NCI-H2227 treated with DMSO at 0.1 percent for 48 hours (cell line): ENCODE data around the gene LGI1.

ENCODE experiments used
- DNase-seq: peaks from one replicate; lab custom pipeline; 2025; lab: John Stamatoyannopoulos, UW

LGI1 gene

DNA sequence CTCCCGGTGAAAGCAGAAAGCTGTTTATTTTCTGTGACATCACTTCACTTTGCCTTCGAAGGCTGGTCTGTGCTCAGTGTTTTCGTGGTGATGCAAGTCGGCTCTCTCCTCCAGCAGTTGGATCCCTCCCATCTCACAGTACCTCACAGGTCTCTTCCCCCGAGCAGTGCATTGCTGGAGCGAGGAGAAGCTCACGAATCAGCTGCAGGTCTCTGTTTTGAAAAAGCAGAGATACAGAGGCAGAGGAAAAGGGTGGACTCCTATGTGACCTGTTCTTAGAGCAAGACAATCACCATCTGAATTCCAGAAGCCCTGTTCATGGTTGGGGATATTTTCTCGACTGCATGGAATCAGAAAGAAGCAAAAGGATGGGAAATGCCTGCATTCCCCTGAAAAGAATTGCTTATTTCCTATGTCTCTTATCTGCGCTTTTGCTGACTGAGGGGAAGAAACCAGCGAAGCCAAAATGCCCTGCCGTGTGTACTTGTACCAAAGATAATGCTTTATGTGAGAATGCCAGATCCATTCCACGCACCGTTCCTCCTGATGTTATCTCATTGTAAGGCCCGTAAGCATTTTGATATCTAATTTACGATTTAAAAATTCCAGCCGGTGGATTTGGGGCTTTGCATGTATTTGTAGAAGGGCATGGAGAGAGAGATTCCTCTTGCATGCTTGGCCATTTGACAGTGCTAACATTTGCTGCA, at the start of gene LGI1:
Gene LGI1, plus strand, starts transcription at position 136 of the 707 bp plus-strand sequence. Its CDS starts 209 bp downstream, at position 345.
- DNase-seq = peak; percentile 35

DNA sequence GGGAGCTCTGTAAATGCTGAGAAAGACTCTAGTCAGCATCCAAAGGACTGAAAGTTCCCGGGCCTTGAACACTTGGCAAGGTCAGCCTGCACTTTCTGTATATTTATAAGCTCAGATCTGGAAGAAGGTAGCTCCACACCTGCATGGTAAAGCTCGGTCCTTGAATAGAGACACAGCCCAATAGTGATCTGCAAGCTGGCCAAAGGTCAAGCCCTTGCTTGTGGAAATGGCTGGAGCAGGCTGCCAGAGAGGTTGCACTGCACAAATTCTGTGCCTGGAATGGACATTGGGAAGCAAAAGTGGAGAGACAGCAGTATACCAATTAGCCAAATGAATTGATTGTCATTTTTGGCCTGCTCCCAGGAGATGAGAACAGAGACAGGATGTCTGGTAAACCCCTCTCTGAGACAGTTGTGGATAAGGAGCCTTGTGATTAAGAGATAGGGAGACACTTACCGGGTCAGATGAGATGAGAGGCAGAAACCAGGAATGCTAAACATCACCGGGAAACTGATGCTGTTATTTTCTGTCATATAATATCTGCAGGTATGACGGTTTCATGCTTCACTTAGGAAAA, 47.3 kb upstream of the LGI1 start:
- no peak for DNase-seq

DNA sequence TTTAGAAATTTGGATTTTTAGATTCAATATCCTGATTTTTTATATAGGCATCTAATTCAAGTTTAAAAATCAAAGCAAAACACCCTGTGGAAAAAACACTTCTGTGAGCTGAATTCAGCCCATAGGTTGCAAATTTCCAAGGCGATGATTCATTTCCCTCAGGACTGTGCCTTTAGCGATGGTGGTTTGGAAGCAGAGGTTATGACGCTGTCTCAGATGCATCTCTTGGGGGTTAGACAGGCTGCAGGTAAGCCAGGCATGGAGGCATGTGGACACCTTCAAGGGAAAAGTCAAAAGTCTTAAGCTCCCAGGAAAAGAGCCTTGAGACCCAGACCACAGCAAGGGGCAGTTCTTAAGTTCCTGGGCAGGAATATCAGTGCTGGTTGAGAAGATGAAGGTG, 45.8 kb upstream of the LGI1 start:
- no peak for DNase-seq

DNA sequence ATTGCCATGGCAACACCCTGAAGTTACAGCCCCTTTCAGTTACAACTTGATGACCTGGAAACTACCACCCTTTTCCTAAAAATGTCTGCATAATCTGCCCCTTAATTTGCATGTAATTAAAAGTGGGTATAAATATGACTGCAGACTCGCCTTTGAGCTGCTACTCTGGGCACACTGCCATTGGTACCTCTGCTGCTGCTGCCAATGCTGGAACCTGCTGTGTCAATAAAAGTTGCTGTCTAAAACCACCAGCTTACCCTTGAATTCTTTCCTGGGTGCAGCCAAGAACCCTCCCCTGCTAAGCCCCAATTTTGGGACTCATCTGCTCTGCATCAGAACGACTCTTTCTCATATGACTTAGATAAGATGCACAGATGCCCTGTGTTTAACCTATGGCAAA, 45.1 kb upstream of the LGI1 start:
- no peak for DNase-seq

DNA sequence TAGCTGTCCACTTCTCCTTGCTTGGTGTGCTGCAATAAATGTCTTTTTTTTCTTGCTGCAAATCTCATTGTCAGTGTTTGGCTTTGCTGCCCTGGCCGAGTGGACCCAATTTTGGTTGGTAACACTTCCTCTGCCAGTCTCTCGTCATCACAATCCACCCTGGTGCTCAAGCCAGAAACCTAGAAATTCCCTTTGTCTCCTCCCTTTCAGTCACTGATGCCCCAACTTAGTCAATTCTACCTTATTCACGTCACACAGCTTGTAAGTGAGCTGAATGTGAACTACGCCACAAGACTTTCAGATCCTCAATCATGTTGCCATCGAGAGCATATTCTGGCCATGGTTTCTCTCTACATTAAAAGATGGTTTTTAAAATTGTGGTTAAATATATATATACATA, 42.4 kb upstream of the LGI1 start:
- no peak for DNase-seq

DNA sequence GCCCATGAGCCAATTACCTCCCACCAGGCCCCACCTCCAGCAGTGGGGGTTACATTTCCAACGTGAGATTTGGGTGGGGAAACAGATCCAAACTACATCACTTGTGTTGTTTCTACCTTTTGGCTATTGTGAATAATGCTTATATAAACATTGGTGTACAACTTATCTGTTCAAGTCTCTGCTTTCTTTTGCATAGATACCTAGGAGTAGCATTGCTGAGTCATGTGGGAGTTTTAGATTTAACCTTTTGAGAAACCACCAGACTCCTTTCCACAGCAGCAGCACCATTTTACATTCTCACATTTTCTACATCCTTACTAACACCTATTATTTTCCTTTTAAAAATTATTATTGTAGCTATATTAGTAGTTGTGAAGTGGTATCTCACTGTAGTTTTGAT, 41.0 kb upstream of the LGI1 start:
- DNase-seq = no peak

DNA sequence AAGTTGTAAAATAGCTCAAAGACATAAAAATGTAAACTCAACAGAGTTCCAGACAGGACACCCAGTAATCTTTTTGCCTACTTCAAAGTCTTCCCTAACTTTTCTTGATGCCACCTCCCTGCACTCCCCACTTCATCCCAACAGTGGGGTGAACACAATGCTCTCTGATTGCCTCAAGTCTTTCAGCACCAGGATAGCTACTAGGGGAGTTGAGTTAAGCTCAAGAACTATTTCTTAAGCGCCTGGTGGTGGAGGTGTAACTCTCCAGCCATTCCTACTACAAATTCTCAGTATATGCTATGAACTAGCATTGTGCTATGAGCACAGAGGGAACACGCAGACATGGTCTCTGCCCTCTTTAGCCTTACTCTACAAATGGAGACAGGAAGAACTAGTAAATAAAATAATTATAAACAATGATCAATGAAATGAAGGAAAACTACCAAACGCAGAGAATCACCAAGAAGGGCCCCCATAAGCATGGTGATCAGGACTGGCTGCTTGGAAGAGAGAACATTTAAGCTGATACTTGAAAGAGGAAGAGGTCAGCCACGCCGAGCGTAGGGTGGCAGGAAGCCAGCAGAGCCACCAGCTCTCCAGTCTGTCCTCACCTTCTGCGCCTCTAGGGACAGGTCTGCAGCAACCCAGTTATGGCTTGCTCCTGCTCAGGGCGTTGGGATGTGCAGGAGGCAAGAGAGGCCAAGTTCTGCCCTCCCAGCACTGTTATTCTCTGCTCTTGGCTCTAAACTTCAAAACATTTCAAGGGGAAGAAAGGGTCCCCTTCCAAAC, 38.6 kb upstream of the LGI1 start:
- DNase-seq = no peak

DNA sequence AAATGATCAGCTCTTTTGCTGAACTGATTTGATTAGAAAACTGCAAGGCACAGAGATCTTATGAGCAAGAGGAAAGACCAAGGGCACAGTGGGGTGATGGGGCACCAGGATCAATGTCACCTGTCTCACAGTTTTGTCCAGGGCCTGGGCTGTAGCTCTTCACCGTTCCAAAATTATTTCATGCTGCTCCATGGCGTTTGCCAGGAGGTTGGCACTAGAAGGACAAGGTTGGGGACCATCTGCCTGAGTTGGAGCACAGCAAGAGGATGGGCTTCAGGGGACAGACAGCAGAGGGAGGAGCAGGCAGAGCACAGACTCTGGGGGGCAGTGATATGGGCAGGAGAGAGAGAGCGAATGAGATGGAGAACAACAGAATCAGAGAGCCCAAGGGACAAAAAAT, 37.8 kb upstream of the LGI1 start:
- no peak for DNase-seq

DNA sequence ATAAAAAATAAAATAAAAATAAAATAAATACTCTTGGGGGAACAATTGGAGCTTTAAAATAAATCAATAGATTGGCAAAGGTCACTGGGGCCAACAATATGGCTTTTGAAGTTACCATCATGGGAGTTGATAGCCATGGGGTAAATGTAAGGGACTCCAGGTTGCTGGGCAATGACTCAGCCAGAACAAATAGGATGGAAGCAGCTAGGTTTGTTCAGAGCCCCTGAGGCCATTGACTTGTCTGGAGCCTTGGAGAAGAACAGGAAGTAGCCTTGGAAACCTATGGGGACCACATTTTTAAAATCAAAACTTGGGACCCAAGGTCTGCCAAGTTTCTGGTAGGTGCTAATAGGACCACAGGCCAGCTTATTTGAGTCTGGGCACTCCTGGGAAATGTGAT, 35.2 kb upstream of the LGI1 start:
- DNase-seq = no peak

DNA sequence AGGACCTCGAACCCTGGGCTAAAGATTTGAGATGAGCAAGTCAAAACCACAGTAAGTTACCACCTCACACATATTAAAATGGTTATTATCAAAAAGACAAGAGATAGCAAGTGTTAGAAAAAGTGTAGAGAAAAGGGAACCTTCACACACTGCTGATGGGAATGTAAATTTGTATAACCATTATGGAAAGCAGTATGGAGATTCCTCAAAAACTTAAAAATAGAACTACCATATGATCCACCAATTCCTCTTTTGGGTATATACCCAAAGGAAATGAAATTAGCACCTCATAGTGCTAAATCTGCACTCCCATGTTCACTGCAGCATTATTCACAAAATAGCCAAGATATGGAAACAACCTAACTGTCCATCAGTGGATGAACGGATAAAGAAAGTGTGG, 34.6 kb upstream of the LGI1 start:
- DNase-seq = no peak

DNA sequence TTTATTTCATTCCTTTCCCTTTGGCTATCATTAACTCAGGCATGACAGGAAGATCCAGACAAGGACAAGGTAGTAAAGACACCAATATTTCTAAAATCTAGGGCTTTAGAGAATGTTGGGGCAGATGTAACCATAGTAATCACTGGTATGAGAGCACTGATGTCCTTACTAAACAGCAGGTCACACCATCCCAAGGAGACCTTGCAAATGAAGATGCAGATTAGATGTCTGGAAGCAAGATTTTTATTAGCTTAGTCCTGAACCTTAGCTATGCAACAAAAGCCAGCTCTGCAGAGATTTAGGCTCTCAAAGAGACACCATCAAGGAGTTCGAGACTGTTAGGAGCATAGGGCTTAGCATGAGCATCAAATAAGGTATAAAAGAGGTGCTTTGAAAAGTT, 31.7 kb upstream of the LGI1 start:
- DNase-seq = no peak

DNA sequence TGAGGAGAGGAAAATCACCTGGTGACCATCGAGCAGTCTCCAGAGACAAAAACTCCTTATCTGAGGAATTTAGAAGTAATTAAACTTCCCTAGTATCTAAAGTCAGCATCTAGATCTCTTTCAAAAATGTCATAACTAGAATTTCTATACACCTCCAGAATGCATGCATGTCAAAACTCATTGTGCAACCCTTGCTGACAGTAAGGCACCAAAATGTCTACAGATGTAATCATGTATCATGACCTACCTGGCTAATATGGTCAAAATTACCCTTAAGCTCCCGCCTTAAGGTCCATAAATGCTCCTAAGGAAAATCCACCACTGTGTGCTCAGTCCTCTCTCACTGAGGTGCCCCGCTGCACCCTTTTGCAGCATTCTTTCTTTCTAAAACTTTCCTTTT, 16.4 kb upstream of the LGI1 start:
- no peak for DNase-seq

DNA sequence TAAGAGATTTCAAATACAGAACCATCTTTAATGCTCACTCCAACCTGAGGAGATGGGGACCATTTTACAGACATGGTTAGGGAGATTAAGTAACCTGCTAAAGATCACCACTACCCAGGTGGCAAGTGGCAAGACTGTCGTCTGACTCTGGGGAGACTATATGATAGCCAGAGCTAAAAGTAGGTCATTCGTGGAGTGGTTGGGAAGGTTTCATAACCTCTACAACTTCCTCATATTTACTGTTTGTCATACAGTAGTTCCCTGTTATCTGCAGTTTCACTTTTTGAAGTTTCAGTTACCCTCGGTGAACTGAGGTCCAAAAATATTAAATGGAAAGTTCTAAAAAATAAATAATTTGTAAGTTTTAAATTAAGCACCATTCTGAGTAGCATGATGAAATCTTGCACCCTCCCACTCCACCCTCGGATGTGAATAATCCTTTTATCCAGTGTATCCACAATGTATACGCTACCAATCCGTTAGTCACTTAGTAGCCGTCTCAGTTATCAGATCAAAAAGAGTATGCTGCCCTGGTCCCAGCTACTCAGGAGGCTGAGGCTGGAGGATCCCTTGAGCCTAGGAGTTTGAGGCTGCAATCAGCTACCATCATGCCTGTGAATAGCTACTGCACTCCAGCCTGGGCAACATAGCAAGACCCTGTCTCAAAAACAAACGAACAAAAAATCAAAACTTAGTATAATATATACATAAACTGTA, 14.9 kb upstream of the LGI1 start:
- DNase-seq = no peak

DNA sequence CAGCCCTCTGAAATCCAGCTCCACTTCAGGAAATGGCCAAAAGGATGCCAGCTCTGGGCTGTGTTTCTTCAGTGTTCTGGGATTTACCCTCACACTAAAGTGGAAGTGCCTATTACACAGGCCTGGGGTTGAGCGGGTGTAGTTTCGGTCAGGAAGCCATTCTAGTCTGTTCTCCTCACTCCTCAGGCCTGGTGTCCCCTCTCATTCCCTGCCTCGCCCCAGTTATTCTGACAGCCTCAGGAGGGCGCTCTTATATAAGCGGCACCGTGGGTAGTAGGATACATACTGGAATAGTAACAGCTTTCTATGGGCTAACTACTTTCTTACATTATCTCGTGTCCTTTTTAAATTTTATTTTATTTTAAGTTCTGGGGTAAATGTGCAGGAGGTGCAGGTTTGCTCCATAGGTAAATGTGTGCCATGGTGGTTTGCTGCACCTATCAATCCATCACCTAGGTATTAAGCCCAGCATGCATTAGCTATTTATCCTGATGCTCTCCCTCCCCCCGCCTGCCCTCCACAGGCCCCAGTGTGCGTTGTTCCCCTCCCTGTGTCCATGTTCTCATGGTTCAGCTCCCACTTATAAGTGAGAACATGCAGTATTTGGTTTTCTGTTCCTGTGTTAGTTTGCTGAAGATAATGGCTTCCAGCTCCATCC, 12.2 kb upstream of the LGI1 start:
- DNase-seq = no peak

DNA sequence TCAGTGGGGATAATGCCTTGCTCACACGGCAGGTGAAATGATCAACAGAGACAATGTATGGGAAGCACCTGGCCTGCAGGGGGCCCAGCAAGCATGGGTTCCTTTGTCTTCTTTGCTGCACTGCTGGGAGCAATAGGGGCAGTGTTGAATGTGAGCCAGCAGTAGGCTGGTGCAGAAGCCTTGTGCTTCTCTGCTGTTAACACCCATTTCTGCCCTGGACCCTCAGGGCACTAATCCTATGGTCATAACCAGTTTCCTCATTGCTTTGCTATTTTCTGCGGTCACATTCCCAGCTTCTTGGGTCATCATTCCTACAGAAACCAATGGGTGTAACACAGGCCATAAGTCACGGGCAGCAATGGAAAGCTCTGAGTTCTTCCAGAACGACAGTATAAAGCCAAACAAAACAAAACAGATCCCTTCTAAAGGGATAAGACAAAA, 10.9 kb upstream of the LGI1 start:
- no peak for DNase-seq

DNA sequence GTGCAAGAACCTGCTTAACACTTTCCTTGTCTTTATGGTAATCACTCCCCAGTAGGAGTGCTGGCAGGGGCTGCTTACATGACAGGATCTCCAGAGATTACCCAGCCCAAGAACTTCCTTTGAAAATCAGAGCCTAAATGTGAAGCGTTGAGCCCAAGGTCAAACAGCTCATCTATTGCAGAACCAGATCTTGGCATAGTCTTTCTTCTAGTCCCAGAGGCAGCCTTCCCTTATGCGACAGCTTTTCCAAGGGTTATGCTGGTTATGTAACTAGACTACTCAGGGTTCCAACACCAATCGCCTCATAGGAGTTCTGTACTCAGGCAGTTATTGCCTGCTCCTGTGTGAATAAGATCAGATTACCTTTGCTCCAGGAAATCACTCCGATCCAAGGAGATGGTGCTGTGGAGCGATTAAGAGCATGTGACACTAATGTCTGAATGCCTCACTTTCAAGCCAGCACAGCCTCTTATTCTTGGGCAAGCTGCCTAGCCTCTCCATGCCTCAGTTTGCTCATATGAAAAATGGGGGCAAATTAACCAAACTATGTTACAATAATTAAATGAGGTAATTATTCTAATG, 8.4 kb upstream of the LGI1 start:
- no peak for DNase-seq

DNA sequence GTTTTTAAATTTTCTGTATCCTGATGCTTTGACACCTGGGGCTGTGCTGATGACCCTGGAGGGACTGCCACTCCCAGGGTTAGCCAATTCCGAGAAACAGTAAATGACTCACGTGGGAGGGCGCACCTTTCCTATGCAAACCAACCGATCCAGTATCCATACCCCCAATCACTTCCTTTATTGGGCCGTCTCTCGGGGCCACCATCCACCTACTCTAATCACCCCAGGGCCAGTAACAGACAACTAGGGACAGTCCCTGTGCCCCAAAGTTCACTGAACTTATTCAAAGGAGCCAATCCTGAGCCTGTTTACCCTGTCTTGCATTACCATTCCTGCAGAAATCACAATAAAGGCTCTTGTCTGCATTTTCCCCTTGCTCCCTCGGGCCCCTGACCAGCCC, 6.6 kb upstream of the LGI1 start:
- no peak for DNase-seq

DNA sequence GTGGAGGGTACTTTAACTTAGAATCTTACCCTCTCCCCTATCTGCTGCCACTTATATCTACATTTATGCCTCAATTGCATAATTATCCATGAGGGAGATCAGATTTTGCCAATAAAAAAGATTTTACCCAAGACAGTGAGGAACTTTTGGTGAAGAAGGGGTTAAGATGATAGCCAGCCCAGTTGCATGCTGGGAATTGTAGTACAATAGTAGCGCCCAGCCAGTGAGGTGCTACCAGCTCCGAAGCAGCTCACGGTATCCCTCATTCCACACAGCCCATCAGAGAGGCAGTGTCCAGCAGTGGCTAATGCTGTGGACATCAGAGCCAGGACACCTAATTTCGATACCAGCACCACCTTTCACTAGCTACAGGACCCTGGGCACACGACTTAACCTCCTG, 5.9 kb upstream of the LGI1 start:
- DNase-seq = no peak

DNA sequence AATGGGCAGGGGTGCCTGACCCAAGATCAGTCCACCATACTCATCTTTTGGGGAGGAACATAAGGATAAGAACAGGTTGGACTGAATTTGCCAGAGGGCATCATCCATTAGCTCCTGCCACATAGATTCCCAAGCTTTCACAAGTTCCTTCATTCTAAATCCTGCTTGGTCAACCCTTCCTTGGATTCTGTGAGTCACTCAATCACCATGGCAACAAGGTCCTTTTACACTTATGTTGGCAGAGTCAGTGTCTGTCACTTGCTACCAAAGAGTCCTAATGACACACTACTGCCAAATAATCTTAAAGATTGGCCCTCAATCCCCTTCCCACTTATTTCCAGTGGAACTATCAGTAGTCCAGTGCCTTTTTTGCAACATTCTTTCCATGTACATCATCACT, 5.0 kb upstream of the LGI1 start:
- DNase-seq = no peak

DNA sequence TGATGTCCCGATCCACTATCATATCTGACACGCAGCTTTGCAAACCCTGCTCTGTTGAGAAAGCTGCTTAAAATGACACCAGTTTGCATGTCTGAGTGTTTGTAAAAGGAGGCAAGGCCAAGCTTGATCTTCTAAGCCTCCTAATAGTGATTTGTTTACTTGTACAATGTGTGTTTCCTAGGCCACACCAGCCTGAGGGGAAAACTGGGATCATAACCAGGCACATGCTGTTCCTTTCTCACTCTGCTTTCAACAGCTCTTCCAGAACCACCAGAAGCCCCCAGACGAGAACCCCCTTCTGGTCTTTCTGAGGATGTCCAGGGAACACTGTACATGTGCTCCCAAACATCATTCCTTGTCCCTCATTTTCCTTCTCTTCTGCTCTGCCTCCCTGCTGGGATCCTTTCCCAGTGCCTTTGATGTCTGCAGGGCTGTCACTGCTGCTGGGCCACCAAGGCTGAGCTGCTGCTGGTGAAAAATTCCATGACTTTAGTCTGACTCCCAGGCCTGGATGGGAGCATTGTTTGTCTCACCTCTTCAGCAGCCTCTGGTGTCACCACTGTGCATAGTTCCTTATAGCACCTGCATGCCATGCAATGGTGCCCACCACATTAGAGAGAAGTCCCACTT, 4.0 kb upstream of the LGI1 start:
- no peak for DNase-seq

DNA sequence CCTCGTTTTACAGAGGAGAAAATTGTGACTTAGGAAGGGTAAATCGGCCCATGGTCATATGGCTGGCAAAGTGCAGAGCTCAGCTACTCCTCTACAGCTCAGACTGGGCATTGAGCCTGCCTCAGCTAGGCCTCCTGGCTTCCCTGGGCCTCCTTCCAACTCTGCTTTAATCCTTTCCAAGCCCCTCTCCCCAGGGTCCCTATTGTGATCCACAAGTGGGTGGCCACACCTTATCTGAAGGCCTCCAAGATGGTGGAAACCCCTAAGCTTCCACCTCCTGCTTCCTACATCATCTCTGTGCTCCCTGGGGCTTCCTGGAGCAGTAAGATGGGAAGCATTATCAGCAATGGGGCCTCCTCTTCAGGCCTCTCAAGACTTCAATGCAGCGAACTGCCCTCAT, 3.0 kb upstream of the LGI1 start:
- no peak for DNase-seq
